HG02852 (cell line): ENCODE measurements around the gene ITPR1.

ENCODE experiments used
- ATAC-seq: cut with Tn5 transposase; IDR thresholded peaks from one replicate; pipeline ENCODE4 v1.9.1; 2021; ENCODE audit warnings: mild to moderate bottlenecking, moderate library complexity; ENCODE audit not compliant: unreplicated experiment

The ITPR1 gene

GRCh38 chr3:4633078-4634004 lies 140.2 kb downstream of the ITPR1 start:
- peak; percentile 71 for ATAC-seq

- ATAC-seq, result no peak
These were observed 141.7 kb downstream of the ITPR1 start for GRCh38 chr3:4634894-4635293.

GRCh38 chr3:4637265-4637664 lies 144.1 kb downstream of the ITPR1 start:
- ATAC-seq, result no peak

- ATAC-seq, result no peak
These were observed 148.9 kb downstream of the ITPR1 start for GRCh38 chr3:4641863-4642563.

GRCh38 chr3:4642611-4643010 lies 149.5 kb downstream of the ITPR1 start:
- no peak for ATAC-seq

- no peak for ATAC-seq
These were observed 150.9 kb downstream of the ITPR1 start for GRCh38 chr3:4643904-4644547.

- no peak for ATAC-seq
These were observed 151.8 kb downstream of the ITPR1 start for GRCh38 chr3:4644951-4645350.

GRCh38 chr3:4645468-4645867 lies 152.3 kb downstream of the ITPR1 start:
- no peak for ATAC-seq

GRCh38 chr3:4647411-4647810 lies 154.3 kb downstream of the ITPR1 start:
- ATAC-seq, result no peak

GRCh38 chr3:4655145-4656045 lies 162.2 kb downstream of the ITPR1 start:
- no peak for ATAC-seq

- no peak for ATAC-seq
These were observed 162.9 kb downstream of the ITPR1 start for GRCh38 chr3:4656059-4656458.

GRCh38 chr3:4656626-4657328 lies 163.6 kb downstream of the ITPR1 start:
- no peak for ATAC-seq

GRCh38 chr3:4660936-4661335 lies 167.8 kb downstream of the ITPR1 start:
- ATAC-seq, result no peak

- ATAC-seq, result no peak
These were observed 171.3 kb downstream of the ITPR1 start for GRCh38 chr3:4664412-4664811.

GRCh38 chr3:4665197-4665596 lies 172.0 kb downstream of the ITPR1 start:
- no peak for ATAC-seq

GRCh38 chr3:4666071-4666470 lies 172.9 kb downstream of the ITPR1 start:
- ATAC-seq, result no peak

- ATAC-seq, result no peak
These were observed 177.2 kb downstream of the ITPR1 start for GRCh38 chr3:4670352-4670751.

GRCh38 chr3:4672725-4673275 lies 179.7 kb downstream of the ITPR1 start:
- no peak for ATAC-seq

GRCh38 chr3:4674216-4674615 lies 181.1 kb downstream of the ITPR1 start:
- ATAC-seq, result no peak

GRCh38 chr3:4675704-4676103 lies 182.6 kb downstream of the ITPR1 start:
- ATAC-seq, result no peak
